Measurements from ENCODE around the gene CNN2.

The CNN2 gene

GRCh38 chr19:1065606-1066109 is 39.2 kb downstream of the CNN2 start:
- DNase-seq (ENCODE audit: low read depth in 2 of 2), result no peak

GRCh38 chr19:1066251-1066747 is 39.9 kb downstream of the CNN2 start:
- DNase-seq (ENCODE audit: low read depth in 2 of 2), result no peak

GRCh38 chr19:1066748-1067340 is 40.4 kb downstream of the CNN2 start, which contains the start of gene ARHGAP45:
Gene ARHGAP45 (plus strand): TSS chr19:1067167. CDS start chr19:1067406, 239 bp downstream.
- DNase-seq (ENCODE audit: low read depth in 2 of 2), result peak; percentile 69 to 77

- no peak for DNase-seq (ENCODE audit: low read depth in 2 of 2)
Observed at GRCh38 chr19:1067341-1067957, 41.0 kb downstream of the CNN2 start.

GRCh38 chr19:1068009-1069001 is 41.9 kb downstream of the CNN2 start:
- DNase-seq (ENCODE audit: low read depth in 2 of 2), result no peak

- DNase-seq (ENCODE audit: low read depth in 2 of 2), result peak in 1 of 2 donors; percentile 57
Observed at GRCh38 chr19:1069009-1069779, 42.8 kb downstream of the CNN2 start.

- DNase-seq (ENCODE audit: low read depth in 2 of 2), result no peak
Observed at GRCh38 chr19:1070576-1070930, 44.1 kb downstream of the CNN2 start.

GRCh38 chr19:1070931-1071791 is 44.8 kb downstream of the CNN2 start:
- no peak for DNase-seq (ENCODE audit: low read depth in 2 of 2)

GRCh38 chr19:1072371-1073015 is 46.1 kb downstream of the CNN2 start:
- no peak for DNase-seq (ENCODE audit: low read depth in 2 of 2)

GRCh38 chr19:1073063-1073955 is 46.9 kb downstream of the CNN2 start:
- no peak for DNase-seq (ENCODE audit: low read depth in 2 of 2)

GRCh38 chr19:1073956-1074517 is 47.6 kb downstream of the CNN2 start:
- DNase-seq (ENCODE audit: low read depth in 2 of 2), result no peak

- DNase-seq (ENCODE audit: low read depth in 2 of 2), result peak; percentile 74 to 78
Observed at GRCh38 chr19:1074544-1075283, 48.3 kb downstream of the CNN2 start.

- no peak for DNase-seq (ENCODE audit: low read depth in 2 of 2)
Observed at GRCh38 chr19:1076046-1076386, 49.6 kb downstream of the CNN2 start.

- DNase-seq (ENCODE audit: low read depth in 2 of 2), result peak; percentile 80 to 88
Observed at GRCh38 chr19:1076951-1077350, 50.5 kb downstream of the CNN2 start.

- DNase-seq (ENCODE audit: low read depth in 2 of 2), result peak; percentile 71 to 80
Observed at GRCh38 chr19:1079566-1080111, 53.2 kb downstream of the CNN2 start.

- DNase-seq (ENCODE audit: low read depth in 2 of 2), result no peak
Observed at GRCh38 chr19:1080360-1081161, 54.2 kb downstream of the CNN2 start.
